B cell (primary cell): ENCODE results near the gene C19orf33.

Experiments used
- CTCF ChIP-seq: fragments of 200-600 bp; IDR thresholded peaks from one replicate; pipeline ENCODE4 v1.8.0; 2022; ENCODE audit warnings: antibody characterized with exemption, mild to moderate bottlenecking
- EZH2 ChIP-seq: IDR thresholded peaks from 2 replicates; pipeline ENCODE4 v1.6.1; 2012; ENCODE audit warnings: borderline replicate concordance, low read depth, mild to moderate bottlenecking, moderate library complexity, low read length; ENCODE audit not compliant: insufficient read depth, poor library complexity, severe bottlenecking

GRCh38 chr19:38304352-38304865, 358 bp downstream of the C19orf33 start:
- TF ChIP-seq CTCF (no peak), EZH2 (no peak)
